Hematopoietic multipotent progenitor cell (in vitro differentiated cells): ENCODE measurements around the gene SKIDA1. TPM values are rescaled to one million over a fixed set of nuclear protein-coding genes. Genes with fewer than 3 reads are reported as not detected.
"Not testable (repeated sequence)": the region's sequence is repeated elsewhere in the genome, so short reads cannot be mapped to it uniquely, and the experiment has no call there.

Source experiments
- DNase-seq, 3 donors: peaks; one replicate each; pipeline ENCODE4 v3.0.0-alpha.2; 2011 to 2015; ENCODE audit warnings: low read depth in 2 of 3, low spot score in 2 of 3
- total RNA-seq: library from RNA; depleted of rRNA; stranded (reverse); fragments of >200 nt; gene quantifications from one replicate; pipeline ENCODE4 v1.2.3, GENCODE V29; 2012

Gene SKIDA1
- 1.1 TPM for total RNA-seq

GRCh38 chr10:21525367-21526187 is at the start of gene SKIDA1:
SKIDA1 (minus strand) TSS chr10:21525682; CDS start chr10:21517822, 7,860 bp downstream.
- peak in 2 of 3 donors; percentile 86 to 92 for DNase-seq

DNA sequence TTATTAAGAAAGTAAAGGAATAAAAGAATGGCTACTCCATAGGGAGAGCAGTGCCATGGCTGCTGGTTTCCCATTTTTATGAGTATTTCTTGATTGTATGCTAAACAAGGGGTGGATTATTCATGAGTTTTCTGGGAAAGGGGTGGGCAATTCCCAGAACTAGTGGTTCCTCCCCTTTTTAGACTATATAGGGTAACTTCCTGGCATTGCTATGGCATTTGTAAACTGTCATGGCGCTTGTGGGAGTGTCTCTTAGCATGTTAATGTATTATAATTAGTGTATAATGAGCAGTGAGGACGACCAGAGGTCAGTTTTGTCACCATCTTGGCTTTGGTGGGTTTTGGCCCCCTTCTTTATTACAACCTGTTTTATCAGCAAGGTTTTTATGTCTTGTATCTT is 49.0 kb upstream of the SKIDA1 start:
- DNase-seq, result not testable (repeated sequence)

DNA sequence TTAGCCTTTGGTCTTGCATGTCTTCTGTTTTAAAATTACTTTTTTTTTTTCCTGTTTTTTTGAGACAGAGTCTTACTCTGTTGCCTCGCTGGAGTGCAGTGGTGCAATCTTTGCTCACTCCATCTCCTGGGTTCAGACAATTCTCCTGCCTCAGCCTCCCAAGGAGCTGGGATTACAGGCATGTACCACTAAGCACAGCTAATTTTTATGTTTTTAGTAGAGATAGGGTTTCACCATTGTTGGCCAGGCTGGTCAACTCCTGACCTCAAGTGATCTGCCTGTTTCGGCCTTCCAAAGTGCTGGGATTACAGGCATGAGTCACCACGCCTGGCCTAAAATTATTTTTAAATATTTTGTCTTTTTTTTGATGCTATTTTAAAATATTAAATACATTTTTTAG is 47.1 kb upstream of the SKIDA1 start:
- DNase-seq, result no peak

- no peak for DNase-seq
These were observed 45.5 kb upstream of the SKIDA1 start for GRCh38 chr10:21570761-21571521.

DNA sequence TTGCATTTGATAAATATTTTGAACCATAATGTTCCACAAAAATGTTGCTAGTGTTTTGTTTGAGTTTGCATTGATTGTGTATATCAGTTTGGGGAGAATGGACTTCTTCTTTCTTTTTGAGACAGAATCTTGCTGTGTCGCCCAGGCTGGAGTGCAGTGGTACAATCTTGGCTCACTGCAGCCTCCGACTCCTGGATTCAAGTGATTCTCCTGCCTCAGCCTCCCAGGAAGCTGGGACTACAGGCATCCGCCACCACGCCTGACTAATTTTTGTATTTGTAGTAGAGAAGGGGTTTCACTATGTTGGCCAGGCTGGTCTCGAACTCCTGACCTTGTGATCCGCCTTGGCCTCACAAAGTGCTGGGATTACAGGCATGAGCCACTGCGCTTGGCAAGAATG is 33.5 kb upstream of the SKIDA1 start:
- not testable (repeated sequence) for DNase-seq

- DNase-seq, result no peak
These were observed 31.0 kb upstream of the SKIDA1 start for GRCh38 chr10:21556527-21556926.

GRCh38 chr10:21552638-21553037 is 27.2 kb upstream of the SKIDA1 start:
- DNase-seq, result no peak

GRCh38 chr10:21547246-21547645 is 21.8 kb upstream of the SKIDA1 start:
- no peak for DNase-seq

GRCh38 chr10:21540701-21541100 is 15.2 kb upstream of the SKIDA1 start:
- DNase-seq, result not testable (repeated sequence)

GRCh38 chr10:21536874-21537273 is 11.4 kb upstream of the SKIDA1 start:
- DNase-seq, result no peak

- DNase-seq, result not testable (repeated sequence)
These were observed 10.5 kb upstream of the SKIDA1 start for GRCh38 chr10:21535976-21536375.

- no peak for DNase-seq
These were observed 10.0 kb upstream of the SKIDA1 start for GRCh38 chr10:21535494-21535965.

- DNase-seq, result peak in 1 of 3 donors; percentile 63
These were observed 9.4 kb upstream of the SKIDA1 start for GRCh38 chr10:21534604-21535493.

DNA sequence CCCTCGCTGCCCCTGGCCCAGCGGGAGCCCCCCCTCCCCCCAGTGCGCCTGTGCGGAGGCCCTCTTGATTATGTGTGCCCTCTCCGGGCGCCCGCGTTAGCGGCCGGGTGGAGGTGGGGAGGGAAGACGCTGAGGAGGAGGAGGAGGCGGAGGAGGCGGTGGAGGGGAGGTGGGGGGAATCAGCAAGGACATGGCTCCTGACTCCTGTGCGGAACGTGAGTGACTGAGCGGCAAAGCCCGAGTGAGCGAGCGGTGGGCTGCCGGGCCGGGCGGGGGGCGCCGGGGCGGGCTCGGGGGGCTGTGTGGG is 8.8 kb upstream of the SKIDA1 start:
- DNase-seq, result no peak

- DNase-seq, result peak; percentile 88 to 99 (median 97)
These were observed 8.2 kb upstream of the SKIDA1 start, which contains the start of gene MLLT10 for GRCh38 chr10:21533467-21534279. MLLT10 (plus strand) TSS chr10:21534232; CDS start chr10:21534645, 413 bp downstream.

DNA sequence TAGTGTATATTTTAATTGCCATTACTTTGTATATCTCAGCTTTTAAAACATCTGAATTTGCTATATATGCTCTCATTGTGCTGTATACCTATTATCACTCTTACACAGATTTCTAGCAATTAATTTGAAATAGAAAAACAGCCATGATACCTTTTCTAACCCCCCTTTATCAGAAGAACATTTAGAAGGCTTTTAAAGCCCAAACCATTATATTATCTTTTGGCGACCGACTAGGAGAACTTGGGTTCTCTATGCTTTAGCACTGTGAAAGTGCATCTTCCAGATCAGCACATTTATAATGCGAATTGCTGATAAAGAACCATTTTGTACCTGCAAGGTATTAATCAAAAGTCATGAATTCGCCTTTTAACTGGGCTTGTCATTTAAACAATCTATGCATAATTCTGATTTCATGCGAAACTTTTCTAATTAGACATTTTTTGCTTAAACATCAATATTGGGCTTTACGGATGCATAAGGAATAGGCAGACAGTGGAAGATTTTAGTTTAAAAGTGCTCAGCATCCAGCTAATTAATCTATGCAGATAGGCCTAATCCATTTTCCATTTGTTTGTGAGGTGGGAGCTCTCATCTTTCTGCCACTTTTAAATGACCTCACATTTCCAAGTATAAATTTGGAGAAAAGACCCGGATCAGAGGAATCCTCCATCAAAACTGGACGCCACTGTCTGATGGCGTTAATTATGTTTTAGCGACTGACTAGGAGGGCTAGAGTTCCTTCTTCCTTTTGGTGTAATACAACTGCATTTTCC is 7.4 kb upstream of the SKIDA1 start:
- DNase-seq, result no peak

DNA sequence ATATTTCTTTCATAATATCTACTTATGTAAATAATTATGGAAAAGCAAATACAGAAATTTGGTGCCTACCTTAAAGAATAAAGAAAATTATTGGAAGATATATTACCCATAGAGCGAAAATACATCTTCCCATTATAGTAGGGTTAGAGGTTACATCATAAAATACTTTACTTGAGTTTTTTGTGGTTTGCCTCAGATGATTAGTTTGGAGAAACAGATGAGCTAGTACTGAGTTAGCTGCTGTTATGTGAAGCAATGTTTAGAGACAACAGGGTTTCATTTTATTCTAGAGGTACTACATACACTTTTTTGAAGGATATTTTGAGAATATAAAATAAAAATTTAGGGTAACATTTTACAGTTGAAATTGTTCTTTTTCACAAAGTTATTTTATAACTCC is 5.7 kb upstream of the SKIDA1 start:
- DNase-seq, result peak in 1 of 3 donors; percentile 27

GRCh38 chr10:21530641-21531040 is 5.2 kb upstream of the SKIDA1 start:
- no peak for DNase-seq

DNA sequence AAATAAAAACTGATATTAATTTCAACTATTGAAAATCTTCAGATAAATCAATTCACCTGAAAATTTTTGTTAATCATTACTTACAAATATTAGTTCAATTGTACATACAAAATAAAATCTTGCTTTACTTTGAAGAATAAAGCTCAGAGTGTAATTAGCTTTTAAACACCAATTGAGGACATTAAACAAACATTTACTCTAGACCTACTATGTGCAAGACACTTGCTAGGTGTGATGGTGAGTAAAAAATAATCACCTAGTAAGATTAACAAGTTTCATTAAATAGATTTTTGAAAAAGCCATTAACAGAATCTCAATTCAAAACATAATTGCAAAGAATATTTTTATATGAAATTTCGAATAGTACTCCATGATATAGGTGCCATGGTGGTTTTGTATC is 4.7 kb upstream of the SKIDA1 start:
- no peak for DNase-seq
